HCT116 (cell line): ENCODE data around the gene LINGO3. TPM values are rescaled to one million over a fixed set of nuclear protein-coding genes. Genes with fewer than 3 reads are reported as not detected.

Experiments
- ATAC-seq: fragments of 200-7000 bp; cut with Tn5 transposase; 2 replicates; pipeline ENCODE4 v1.9.1; 2020; ENCODE audit warnings: mild to moderate bottlenecking, moderate library complexity
- BruUV-seq: library from RNA; stranded (reverse); fragments of 400-500 nt; replicated peaks from 2 replicates; lab custom pipeline; 2021; lab: Mats Ljungman, UMichigan
- CTCF ChIA-PET: fragments of 300-600 bp; sonication (Branson Sonifier 250); formaldehyde crosslinking; loops from one replicate; lab custom pipeline; 2021; ENCODE audit warnings: antibody characterized with exemption; lab: Charles Lee
- POLR2A ChIA-PET: fragments of 300-600, 350-600 bp; sonication (Branson Sonifier 250); formaldehyde crosslinking; loops from one replicate; lab custom pipeline; 2021; ENCODE audit warnings: antibody characterized with exemption; lab: Charles Lee
- RAD21 ChIA-PET, 2 experiments: fragments of 300-600 bp; sonication (Branson Sonifier 250); formaldehyde crosslinking; loops; one replicate each; lab custom pipeline; 2023; ENCODE audit warnings: low total read pairs in 2 of 2; ENCODE audit not compliant: uncharacterized antibody in 2 of 2, unreplicated experiment in 2 of 2, low non-redundant PET in 1 of 2; lab: Charles Lee
- DNase-seq: peaks from one replicate; pipeline ENCODE4 v3.0.0-alpha.2; 2010; ENCODE audit warnings: low read depth, low spot score
- H2AFZ ChIP-seq: fragments of 200-600 bp; shearing (Covaris generic), sonication (generic); 2 replicates; pipeline ENCODE4 v1.6.1; 2017; ENCODE audit warnings: low read depth, mixed run types, mixed read lengths, antibody characterized with exemption, low read length; ENCODE audit not compliant: poor library complexity, severe bottlenecking
- H3K27ac ChIP-seq: 2 replicates; pipeline ENCODE4 v1.5.1; 2012; ENCODE audit warnings: low read depth, low read length
- H3K27me3 ChIP-seq: fragments of 200-600 bp; sonication (generic); 2 replicates; pipeline ENCODE4 v1.6.1; 2016; ENCODE audit warnings: mixed run types, low read length, mixed read lengths; ENCODE audit not compliant: insufficient read depth
- H3K36me3 ChIP-seq, 2 experiments: fragments of 200-500 bp in 1 of 2; fragments of 200-600 bp in 1 of 2; sonication (Bioruptor generic) in 1 of 2; sonication (generic) in 1 of 2; 2 replicates each; pipeline versions ENCODE4 v1.5.1 to v1.6.1; 2014 to 2016; ENCODE audit warnings: low read length in 2 of 2, inconsistent platforms in 1 of 2, mixed read lengths in 1 of 2, mixed run types in 1 of 2; ENCODE audit not compliant: insufficient read depth in 2 of 2, control insufficient read depth in 1 of 2
- H3K4me1 ChIP-seq, 2 experiments: fragments of 200-600 bp in 1 of 2; sonication (generic) in 1 of 2; 2 replicates each; pipeline versions ENCODE4 v1.5.1 to v1.6.1; 2012 to 2017; ENCODE audit warnings: low read length in 2 of 2, inconsistent platforms in 1 of 2, mild to moderate bottlenecking in 1 of 2, mixed read lengths in 1 of 2, mixed run types in 1 of 2, moderate library complexity in 1 of 2; ENCODE audit not compliant: insufficient read depth in 2 of 2, control insufficient read depth in 1 of 2
- H3K4me2 ChIP-seq: fragments of 200-600 bp; sonication (generic); 2 replicates; pipeline ENCODE4 v1.6.1; 2017; ENCODE audit warnings: mixed run types, low read length, mixed read lengths
- H3K4me3 ChIP-seq, 2 experiments: fragments of 200-600 bp in 1 of 2; sonication (generic) in 1 of 2; replicated peaks in 1 of 2; 2 replicates each; pipeline ENCODE4 v1.5.1; 2011 to 2016; ENCODE audit warnings: low read length in 2 of 2, control low read depth in 1 of 2, low read depth in 1 of 2, mild to moderate bottlenecking in 1 of 2, mixed read lengths in 1 of 2, mixed run types in 1 of 2
- H3K79me2 ChIP-seq: fragments of 200-600 bp; sonication (generic); 2 replicates; pipeline ENCODE4 v1.6.1; 2017; ENCODE audit warnings: mild to moderate bottlenecking, mixed run types, low read length, moderate library complexity, mixed read lengths; ENCODE audit not compliant: insufficient read depth
- H3K9ac ChIP-seq: fragments of 200-600 bp; sonication (generic); 2 replicates; pipeline ENCODE4 v1.6.1; 2016; ENCODE audit warnings: low read length, mixed read lengths
- H3K9me2 ChIP-seq: fragments of 200-600 bp; sonication (generic), shearing (Covaris generic); 2 replicates; pipeline ENCODE4 v1.6.1; 2017; ENCODE audit warnings: mixed run types, mild to moderate bottlenecking, moderate library complexity; ENCODE audit not compliant: insufficient read depth
- H3K9me3 ChIP-seq, 2 experiments: fragments of 200-500 bp in 1 of 2; fragments of 200-600 bp in 1 of 2; sonication (Bioruptor generic) in 1 of 2; sonication (generic) in 1 of 2; 2 replicates each; pipeline ENCODE4 v1.6.1; 2014 to 2017; ENCODE audit warnings: low read length in 2 of 2, mixed read lengths in 2 of 2, inconsistent platforms in 1 of 2, low read depth in 1 of 2, mild to moderate bottlenecking in 1 of 2, mixed run types in 1 of 2, moderate library complexity in 1 of 2; ENCODE audit not compliant: control insufficient read depth in 1 of 2, insufficient read depth in 1 of 2
- H4K20me1 ChIP-seq: fragments of 200-600 bp; sonication (generic), shearing (Covaris generic); 2 replicates; pipeline ENCODE4 v1.6.1; 2017; ENCODE audit warnings: mixed run types, mild to moderate bottlenecking, moderate library complexity; ENCODE audit not compliant: insufficient read depth
- CBX3 ChIP-seq: IDR thresholded peaks from 2 replicates; pipeline ENCODE4 v1.6.1; 2012; ENCODE audit warnings: low read depth
- EGR1 ChIP-seq: IDR thresholded peaks from 2 replicates; pipeline ENCODE4 v1.6.1; 2012; ENCODE audit warnings: low read depth
- EZH2 ChIP-seq: fragments of 200-600 bp; sonication (generic); IDR thresholded peaks from 2 replicates; pipeline ENCODE4 v1.6.1; 2017; ENCODE audit warnings: antibody characterized with exemption, mixed run types
- EZH2phosphoT487 ChIP-seq: fragments of 200-600 bp; IDR thresholded peaks from 2 replicates; pipeline ENCODE4 v1.6.1; 2018; ENCODE audit warnings: antibody characterized with exemption, borderline replicate concordance
- JUND ChIP-seq: IDR thresholded peaks from 2 replicates; pipeline ENCODE4 v1.6.1; 2012
- POLR2AphosphoS5 ChIP-seq: IDR thresholded peaks from 2 replicates; pipeline ENCODE4 v1.6.1; 2011; ENCODE audit warnings: mild to moderate bottlenecking, low read depth, low read length, moderate library complexity
- RAD21 ChIP-seq: IDR thresholded peaks from 2 replicates; pipeline ENCODE4 v1.6.1; 2012; ENCODE audit warnings: low read depth, mild to moderate bottlenecking
- TCF7L2 ChIP-seq: IDR thresholded peaks from 2 replicates; pipeline ENCODE4 v1.7.0; 2011; ENCODE audit warnings: borderline replicate concordance, inconsistent platforms; ENCODE audit not compliant: insufficient read depth, insufficient read length; ENCODE audit errors: extremely low read depth
- ZFX ChIP-seq: fragments of 450-650 bp; IDR thresholded peaks from 2 replicates; pipeline ENCODE4 v1.6.1; 2017
- ZNF274 ChIP-seq: fragments of 200-500 bp; sonication (Bioruptor generic); IDR thresholded peaks from 2 replicates; pipeline ENCODE4 v1.6.1; 2014; ENCODE audit warnings: mild to moderate bottlenecking, low read depth, low read length, inconsistent platforms
- intact Hi-C: fragments of 100-400 bp; cut with micrococcal nuclease; formaldehyde crosslinking; loops from 2 replicates; pipeline ENCODE4 v1.10.0; 2022
- total RNA-seq: library from RNA; stranded (reverse); gene quantifications from one replicate; pipeline ENCODE4 v1.2.1, GENCODE V29; 2021; ENCODE audit not compliant: unreplicated experiment
- TF ChIP-seq, protein P1 (sequence below): IDR thresholded peaks from 2 replicates; pipeline ENCODE4 v1.6.1; 2012; ENCODE audit warnings: low read depth
- TF ChIP-seq, protein P2 (sequence below): IDR thresholded peaks from 2 replicates; pipeline ENCODE4 v1.6.1; 2012

Gene LINGO3
- total RNA-seq, 1 experiment from 2014 or later = not detected

DNA sequence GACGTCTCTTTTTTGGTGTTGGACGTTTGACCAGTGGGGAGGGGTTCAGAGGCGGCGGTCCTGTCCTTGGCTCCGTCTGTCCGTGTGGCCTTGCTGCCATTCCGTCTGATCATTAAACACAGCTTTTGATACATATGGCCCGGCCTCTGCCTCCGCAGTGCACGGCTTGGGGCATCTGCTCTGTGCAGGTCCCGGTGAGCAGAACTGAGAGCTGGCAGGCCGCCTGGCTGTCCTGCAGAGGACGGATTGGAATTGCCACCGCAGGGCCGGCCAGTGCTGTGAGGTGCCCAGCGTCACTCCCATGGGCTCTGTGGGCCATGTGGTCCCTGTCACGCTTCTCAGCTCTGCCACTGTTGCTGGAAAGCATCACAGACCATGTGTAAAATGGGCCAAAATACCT lies 46.7 kb upstream of the LINGO3 start:
- Histone ChIP-seq H3K4me3 (no peak overlapping the region), H3K27me3 (peaks cover 4% of the 10 kb centered on the region; the same call in 1 of the 2 replicates), H3K27ac (no peak overlapping the region), H3K4me1 (no peaks in the 10 kb centered on the region), H3K9me3 (no peaks in the 10 kb centered on the region), H3K36me3 (no peaks in the 10 kb centered on the region; a peak in 1 of 4 replicates), H3K79me2 (no peaks in the 10 kb centered on the region), H3K4me2 (no peak overlapping the region), H4K20me1 (no peaks in the 10 kb centered on the region), H2AFZ (no peak overlapping the region), H3K9me2 (no peaks in the 10 kb centered on the region), H3K9ac (no peak overlapping the region)
- DNase-seq = no peak
- ChIA-PET RAD21 (no interaction called here), CTCF (no interaction called here), POLR2A (no interaction called here)
- no peak for ATAC-seq
- intact Hi-C loops = no loop called here
- no peak for TF ChIP-seq RAD21
- no peak for TF ChIP-seq JUND
- TF ChIP-seq EZH2phosphoT487 = no peak
- TF ChIP-seq POLR2AphosphoS5 = no peak
- TF ChIP-seq EZH2 = no peak
- TF ChIP-seq TCF7L2 = no peak
- TF ChIP-seq, protein P1, sequence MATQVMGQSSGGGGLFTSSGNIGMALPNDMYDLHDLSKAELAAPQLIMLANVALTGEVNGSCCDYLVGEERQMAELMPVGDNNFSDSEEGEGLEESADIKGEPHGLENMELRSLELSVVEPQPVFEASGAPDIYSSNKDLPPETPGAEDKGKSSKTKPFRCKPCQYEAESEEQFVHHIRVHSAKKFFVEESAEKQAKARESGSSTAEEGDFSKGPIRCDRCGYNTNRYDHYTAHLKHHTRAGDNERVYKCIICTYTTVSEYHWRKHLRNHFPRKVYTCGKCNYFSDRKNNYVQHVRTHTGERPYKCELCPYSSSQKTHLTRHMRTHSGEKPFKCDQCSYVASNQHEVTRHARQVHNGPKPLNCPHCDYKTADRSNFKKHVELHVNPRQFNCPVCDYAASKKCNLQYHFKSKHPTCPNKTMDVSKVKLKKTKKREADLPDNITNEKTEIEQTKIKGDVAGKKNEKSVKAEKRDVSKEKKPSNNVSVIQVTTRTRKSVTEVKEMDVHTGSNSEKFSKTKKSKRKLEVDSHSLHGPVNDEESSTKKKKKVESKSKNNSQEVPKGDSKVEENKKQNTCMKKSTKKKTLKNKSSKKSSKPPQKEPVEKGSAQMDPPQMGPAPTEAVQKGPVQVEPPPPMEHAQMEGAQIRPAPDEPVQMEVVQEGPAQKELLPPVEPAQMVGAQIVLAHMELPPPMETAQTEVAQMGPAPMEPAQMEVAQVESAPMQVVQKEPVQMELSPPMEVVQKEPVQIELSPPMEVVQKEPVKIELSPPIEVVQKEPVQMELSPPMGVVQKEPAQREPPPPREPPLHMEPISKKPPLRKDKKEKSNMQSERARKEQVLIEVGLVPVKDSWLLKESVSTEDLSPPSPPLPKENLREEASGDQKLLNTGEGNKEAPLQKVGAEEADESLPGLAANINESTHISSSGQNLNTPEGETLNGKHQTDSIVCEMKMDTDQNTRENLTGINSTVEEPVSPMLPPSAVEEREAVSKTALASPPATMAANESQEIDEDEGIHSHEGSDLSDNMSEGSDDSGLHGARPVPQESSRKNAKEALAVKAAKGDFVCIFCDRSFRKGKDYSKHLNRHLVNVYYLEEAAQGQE = no peak
- no peak for TF ChIP-seq EGR1
- TF ChIP-seq, protein P2, sequence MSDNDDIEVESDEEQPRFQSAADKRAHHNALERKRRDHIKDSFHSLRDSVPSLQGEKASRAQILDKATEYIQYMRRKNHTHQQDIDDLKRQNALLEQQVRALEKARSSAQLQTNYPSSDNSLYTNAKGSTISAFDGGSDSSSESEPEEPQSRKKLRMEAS = no peak
- no peak for TF ChIP-seq CBX3
- no peak for TF ChIP-seq ZNF274
- TF ChIP-seq ZFX = no peak
- BruUV-seq = no TSS peak
